GM21526 (cell line): ENCODE data around the gene PTPMT1.
"Not testable (repeated sequence)": the region's sequence is repeated elsewhere in the genome, so short reads cannot be mapped to it uniquely, and the experiment has no call there.

Experiments
- ATAC-seq: cut with Tn5 transposase; IDR thresholded peaks from one replicate; pipeline ENCODE4 v1.9.1; 2021; ENCODE audit warnings: moderate library complexity; ENCODE audit not compliant: unreplicated experiment, low FRiP score

Gene PTPMT1

DNA sequence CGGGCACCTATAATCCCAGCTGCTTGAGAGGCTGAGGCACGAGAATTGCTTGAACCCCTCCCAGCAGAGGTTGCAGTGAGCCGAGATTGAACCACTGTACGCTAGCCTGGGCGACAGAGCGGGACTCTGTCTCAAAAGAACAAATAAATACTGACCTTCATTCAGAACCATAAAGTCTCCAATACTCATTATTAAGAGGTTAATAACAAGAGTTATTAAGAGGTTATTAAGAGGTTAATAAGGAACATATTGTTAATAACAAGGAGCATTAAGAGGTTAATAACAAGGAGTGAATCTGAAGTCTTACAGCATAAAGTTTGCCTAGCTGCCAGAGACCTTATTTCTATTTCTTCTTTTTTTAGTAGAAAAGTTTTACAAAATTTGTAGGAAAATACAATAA is 20.1 kb upstream of the PTPMT1 start:
- no peak for ATAC-seq

DNA sequence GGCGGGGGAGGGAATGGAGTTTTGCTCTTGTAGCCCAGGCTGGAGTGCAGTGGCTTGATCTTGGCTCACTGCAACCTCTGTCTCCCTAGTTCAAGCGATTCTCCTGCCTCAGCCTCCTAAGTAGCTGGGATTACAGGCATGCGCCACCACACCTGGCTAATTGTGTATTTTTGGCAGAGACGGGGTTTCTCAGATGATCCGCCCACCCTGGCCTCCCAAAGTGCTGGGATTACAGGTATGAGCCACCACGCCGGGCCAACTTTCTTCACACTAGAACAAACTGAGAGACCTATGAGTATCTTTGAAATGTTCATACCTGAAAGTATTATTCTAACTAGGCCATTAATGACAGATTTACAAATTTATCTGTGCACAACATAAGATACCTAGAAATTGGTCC is 19.1 kb upstream of the PTPMT1 start:
- ATAC-seq: not testable (repeated sequence)

DNA sequence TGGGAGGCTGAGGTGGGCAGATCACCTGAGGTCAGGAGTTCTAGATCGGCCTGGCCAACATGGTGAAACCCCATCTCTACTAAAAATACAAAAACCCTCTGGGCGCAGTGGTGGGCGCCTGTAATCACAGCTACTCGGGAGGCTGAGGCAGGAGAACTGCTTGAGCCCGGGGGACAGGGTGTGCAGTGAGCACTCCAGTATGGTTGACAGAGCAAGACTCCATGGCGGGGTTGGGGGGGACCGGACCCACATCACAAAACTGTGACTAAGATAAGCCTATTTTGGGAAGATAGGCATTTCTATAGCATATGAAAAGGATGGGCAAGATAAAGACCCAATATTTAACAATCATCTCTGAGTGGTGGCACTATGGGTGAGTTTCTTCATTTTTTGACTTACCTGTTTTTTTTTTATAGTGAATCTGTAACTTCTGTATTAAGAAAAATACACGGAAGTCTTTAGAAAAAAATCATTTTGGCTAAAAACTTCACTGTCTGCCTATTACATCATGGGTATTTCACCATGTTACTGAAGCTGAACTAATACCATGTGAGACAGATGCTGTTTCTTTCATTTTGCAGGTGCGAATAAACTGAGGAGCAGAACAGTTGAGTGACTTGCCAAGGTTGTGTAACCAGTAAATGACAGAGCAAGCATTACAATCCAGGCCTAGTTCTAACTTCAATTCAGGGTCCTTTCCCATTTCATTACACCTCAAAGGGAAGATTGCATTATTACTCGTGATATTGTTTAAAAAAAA is 14.9 kb upstream of the PTPMT1 start:
- ATAC-seq: no peak

DNA sequence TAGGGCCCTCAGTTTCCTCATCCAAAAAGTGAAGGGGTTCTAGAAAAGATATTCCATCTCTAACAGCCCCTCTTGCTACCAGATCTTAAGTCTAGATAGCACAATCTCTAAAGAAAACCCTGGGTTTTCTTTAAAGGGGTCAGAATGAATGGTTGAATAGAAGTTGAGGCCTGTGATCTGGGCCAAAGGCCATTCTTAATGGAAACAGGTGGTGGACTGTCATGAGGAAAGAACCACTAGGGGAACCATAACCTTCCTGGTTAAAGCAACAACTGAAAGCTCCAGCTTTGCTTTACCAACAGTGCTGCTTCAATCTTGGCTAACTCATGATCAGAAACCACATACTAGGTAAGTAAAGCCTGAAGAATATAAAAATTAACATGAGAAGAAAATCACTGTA is 14.3 kb upstream of the PTPMT1 start:
- ATAC-seq: no peak

DNA sequence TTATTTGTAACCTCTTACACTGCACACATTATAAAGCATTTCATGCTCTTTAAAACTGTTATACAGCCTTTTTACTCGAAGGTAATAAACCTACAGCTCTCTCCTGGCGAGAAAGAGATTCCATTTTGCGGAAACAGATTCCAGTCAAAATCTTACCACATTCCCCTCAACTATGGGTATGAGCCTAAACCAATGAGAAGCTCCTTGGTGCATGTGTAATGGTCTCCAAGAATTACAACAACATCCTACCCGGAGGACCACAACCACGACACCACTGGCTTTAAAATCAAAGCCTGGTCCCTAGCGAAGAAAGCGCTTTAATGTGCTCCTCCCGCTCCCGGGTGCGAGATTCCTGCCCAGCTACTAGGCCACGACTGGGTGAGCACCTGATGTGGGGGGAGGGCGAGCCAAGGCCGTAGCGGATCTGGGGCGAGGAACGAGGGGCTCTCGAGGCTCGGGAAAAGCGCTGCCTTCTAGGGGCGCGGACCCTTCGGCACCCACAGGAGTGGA is 13.3 kb upstream of the PTPMT1 start:
- ATAC-seq: peak; percentile 7

DNA sequence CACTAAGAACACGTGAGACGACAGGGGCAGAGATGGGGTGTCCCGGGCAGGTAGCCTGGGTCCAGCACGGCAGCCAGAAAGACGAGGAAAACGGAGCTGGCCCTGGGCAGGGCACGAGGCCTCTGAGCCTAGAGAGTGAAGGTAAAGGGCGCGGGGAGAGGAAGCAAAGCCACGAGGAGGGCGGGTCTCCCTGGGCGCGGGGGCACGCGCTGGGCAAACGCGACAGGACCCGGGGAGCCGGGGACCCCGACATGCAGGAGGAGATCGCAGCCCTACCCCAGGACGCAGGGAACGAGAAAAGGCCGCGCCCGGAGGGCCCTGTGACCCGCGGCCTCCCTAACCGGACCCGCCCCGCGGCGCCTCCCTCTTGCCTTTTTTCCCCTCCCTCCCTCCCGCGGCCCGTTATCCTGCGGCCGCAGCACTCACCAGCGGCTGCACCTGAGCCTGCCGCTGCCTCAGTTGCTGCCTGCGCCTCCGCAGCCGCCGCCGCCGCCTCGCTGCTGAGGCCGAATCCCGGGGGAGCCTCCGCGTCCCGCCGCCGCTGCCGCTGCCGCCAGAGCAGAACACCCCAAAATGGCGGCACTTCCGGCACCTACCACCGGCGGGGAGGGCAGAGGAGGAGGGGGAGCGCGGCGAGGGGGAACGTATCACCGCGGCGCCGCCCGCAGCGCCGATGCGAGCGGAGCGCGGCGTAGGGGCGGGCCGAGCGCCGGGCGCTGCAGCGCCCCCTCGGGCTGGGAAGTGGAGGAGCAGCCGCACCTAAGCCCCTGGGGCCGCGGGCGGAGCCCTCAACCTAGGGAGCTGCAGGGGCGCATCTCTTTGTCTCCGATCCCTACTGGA is 12.6 kb upstream of the PTPMT1 start, which contains the start of gene CELF1:
TSS of gene CELF1 (minus strand) at position 567 of the 840 bp plus-strand sequence. CDS start 53,609 bp downstream, outside the sequence.
- peak; percentile 84 for ATAC-seq

DNA sequence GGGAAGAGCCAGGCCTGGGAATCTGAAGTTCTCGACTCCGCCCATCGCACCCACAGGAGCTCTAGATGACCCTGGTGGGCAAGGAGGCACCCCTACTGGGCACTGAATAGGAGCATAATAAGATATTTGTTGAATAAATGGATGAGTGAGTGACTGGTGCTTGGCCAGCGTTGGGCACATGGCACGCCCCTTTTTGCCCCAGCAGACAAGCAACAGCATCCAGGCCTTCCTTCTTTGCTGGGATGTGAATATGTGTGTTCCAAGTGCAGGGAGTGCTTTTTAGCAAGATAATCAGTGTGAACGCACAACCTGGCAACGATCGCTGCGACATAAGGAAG is 12.0 kb upstream of the PTPMT1 start:
- ATAC-seq: peak; percentile 11

DNA sequence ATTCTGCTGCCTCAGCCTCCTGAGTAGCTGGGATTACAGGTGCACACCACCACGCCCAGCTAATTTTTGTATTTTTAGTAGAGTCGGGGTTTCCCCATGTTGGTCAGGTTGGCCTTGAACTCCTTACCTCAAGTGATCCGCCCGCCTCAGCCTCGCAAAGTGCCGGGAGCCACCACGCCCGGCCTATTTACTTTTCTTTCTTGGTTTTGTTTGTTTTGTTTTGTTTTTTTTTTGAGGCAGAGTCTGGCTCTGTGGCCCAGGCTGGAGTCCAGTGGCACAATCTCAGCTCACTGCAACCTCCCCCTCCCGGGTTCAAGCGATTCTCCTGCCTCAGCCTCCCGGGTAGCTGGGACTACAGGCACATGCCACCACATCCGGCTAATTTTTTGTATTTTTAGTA is 8.4 kb upstream of the PTPMT1 start:
- ATAC-seq: not testable (repeated sequence)

DNA sequence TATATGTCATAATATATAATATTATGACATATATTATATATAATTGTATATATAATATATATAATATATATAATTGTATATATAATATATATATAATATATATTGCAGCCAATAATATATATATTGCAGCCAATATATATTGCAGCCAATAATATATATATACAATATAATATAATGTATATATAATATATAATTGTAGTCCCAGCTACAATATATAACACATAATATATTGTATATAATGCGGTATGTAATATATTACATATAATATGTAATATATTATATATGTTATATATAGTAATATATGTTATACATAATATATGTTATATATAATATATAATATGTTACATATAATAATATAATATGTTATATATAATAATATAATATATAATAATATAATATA is 6.7 kb upstream of the PTPMT1 start:
- ATAC-seq: no peak

DNA sequence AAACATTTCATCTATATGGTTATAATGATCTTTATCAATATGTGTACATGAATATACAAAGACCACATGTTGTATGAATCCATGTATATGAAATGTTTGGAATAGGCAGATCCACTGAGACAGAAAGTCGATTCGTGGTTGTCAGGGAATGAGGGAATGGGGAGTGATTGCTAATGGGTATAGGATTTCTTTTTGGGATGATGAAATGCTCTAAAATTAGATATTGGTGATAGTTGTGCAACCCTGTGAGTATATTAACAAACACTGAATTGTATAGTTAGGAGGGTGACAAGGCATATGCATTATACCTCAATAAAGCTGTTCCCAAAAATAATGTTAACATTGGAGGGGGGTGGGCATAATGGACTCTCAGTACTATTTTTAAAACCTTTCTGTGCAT is 5.0 kb upstream of the PTPMT1 start:
- no peak for ATAC-seq

DNA sequence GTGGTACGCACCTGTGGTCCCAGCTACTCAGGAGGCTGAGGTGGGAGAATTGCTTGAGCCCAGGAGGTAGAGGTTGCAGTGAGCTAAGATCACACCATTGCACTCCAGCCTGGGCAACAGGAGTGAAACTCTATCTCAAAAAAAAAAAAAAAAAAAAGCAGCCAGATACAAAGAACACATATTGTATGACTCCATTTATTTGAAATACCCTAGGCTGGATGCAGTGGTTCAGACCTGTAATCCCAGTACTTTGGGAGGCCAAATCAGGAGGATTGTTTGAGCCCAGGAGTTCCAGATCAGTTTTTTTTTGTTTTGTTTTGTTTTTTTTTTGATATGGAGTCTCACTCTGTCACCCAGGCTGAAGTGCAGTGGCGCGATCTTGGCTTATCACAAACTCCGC is 3.0 kb upstream of the PTPMT1 start:
- not testable (repeated sequence) for ATAC-seq

DNA sequence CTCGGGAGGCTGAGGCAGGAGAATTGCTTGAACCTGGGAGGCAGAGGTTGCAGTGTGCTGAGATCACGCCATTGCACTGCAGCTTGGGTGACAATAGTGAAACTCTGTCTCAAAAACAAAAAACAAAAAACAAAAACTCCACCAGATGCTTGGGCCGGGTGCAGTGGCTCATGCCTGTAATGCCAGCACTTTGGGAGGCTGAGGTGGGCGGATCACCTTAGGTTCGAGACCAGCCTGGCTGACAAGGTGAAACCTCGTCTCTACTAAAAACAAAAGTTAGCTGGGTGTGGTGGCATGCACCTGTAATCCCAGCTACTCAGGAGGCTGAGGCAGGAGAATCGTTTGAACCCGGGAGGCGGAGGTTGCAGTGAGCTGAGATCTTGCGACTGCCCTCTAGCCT is 1.0 kb upstream of the PTPMT1 start:
- not testable (repeated sequence) for ATAC-seq

DNA sequence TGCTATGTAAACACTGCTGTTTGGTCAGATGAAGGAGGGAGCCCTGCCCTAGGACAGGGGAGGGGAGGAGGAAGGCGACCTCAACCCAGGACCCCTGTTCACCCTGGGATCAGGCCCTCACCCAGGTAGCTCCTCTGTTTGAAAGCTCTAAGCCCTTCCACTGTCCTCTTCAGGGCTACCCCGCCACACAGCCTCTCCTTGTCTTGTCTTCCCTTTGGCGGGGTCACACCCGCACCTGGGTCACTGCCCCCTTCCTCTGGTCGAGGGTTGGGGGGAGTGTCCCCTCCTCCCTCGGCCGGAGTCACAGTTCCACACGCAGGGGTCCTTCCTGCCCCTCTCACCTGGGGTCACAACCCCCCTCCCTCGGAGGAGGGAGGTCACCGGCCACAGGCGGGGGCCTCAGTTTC is 463 bp upstream of the PTPMT1 start:
- ATAC-seq: no peak

DNA sequence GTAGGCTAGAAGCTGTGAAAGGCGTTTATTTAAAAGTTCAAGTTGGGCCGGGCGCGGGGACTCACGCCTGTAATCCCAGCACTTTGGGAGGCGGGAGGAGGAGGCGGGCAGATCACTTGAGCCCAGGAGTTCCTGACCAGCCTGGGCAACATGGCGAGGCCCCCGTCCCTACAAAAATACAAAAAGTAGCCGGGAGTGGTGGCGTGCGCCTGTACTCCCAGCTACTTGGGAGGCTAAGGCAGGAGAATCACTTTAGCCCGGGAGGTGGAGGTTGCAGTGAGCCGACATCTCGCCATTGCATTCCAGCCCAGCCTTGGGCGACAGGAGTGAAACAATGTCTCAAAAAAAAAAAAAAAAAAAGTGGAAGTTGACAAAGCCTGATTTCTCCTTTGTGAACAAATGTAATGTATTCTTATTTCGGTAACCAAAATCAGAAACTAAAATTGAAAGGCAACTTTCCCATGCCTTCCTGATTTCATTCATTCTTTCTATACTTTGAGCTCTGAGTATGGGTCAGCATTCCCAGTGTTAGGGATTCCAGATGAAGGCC is 825 bp downstream of the PTPMT1 start:
- ATAC-seq: peak; percentile 1

DNA sequence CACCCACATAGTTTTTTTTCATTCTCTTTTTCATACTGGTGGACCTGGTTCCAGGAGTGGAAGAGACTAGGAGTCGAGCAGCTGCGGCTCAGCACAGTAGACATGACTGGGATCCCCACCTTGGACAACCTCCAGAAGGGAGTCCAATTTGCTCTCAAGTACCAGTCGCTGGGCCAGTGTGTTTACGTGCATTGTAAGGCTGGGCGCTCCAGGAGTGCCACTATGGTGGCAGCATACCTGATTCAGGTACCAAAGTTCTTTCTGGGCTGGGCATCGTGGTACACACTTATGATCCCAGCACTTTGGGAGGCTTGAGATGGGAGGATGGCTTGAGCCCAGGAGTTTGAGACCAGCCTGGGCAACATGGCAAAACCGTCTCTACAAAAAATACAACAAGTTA is 4.2 kb downstream of the PTPMT1 start:
- no peak for ATAC-seq

DNA sequence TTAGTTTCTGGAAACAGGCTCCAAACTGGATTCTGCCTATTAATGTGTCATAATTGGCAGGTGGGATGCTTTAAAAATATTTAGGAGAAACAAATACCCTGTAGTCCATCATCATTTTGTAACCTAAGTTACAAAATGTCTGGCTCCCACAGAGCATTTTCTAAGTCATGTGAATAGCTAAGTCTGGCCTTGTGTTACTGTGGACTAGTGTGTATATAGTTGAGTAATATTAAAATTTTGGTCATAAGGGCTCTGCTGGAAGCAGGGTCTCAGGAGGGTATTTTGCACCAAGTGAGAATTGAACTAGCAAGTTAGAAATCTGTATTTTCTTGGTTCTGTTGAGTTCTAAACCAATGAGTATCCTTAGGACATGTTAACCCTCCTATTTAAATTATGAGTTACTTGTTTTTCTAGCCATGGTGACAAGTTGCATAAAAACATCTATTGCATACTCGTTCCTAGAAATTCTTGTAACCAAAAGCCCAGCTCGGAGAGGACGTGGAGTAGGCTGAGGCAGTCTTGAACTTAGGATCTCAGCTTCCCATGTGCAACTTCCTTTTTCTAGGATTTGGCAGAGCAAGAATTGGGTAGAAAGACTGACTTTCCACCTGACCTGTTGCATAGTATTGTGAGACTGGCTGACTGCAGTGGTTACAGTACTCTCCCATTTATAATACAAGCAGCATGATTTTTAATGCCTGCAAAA is 5.4 kb downstream of the PTPMT1 start:
- ATAC-seq: no peak

DNA sequence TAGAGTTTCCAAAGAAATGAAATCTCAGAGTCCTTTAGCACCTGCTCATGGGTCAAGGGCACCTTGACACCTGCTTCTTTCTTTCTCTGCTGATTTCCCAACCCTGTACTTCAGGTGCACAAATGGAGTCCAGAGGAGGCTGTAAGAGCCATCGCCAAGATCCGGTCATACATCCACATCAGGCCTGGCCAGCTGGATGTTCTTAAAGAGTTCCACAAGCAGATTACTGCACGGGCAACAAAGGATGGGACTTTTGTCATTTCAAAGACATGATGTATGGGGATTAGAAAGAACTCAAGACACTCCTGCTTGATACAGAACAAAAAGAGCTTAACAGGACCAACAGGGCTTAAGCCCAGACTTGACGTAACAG is 5.9 kb downstream of the PTPMT1 start:
- no peak for ATAC-seq

DNA sequence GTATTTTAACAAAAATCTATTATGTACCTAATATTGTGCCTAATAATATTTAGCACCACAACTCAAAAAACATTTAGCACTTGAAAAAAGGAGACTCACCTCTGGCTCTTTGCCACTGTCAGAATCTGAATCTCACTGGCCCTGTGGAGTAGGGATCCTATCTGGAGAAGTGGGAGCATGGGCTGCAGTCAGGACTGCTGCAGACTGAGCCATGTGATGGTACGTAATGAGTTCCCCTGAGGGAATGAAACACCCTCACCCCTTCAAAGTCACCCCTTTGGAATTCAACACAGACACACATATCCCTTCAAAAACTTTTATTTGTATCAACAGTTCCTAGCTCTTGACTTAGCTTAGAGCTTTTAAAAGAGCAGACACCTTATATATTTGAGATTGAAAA is 6.5 kb downstream of the PTPMT1 start:
- ATAC-seq: no peak

DNA sequence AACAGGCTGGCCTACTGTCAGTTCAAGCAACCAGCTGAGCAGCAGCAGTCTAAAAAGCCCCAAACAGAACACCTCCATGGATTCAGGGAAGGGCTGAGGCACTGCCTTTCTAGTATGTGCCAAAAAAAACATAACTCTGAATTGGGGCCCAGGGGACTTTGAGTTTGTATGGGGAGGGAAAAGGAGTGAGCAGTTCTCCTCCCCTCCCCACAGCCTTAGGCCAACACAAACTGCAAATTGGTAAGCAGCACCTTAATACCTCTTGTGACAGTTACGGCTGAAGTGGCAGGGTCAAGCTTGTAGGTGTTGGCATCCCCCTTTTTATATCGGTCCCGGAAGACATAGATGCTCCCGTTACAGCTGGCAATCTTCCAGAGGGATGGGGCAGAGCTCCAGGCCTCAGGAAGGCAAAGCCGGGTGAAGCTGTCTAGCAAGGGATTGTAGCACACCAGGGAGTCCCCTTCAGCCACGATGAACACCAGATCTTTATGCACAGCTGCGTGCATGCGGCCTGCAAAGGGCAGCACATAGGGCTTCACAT is 7.4 kb downstream of the PTPMT1 start:
- no peak for ATAC-seq

DNA sequence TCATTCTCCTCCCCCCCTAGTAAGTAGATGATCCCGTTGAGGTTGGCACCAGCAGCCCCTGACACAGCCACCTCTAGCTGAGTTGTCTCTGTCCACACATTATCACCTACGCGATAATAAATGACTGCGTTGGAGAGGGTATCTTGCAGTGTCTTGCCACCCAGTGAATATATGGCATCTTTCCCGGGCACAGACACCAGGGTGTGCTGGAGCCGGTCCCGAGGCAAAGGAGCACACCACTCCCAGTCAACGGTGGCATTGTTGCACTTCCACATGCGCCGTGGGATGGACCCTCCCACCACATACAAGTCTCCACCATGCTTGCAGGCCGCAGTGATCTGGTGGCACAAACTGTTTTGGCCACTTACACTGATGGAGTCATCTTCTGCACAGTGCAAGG is 7.9 kb downstream of the PTPMT1 start:
- ATAC-seq: no peak
